OCI-LY7 (cell line): ENCODE measurements around the gene ACVRL1.

ENCODE experiments used
- EZH2phosphoT487 ChIP-seq: fragments of 200-600 bp; sonication (generic); IDR thresholded peaks from 2 replicates; pipeline ENCODE4 v1.6.1; 2018; ENCODE audit warnings: low read depth, borderline replicate concordance, mild to moderate bottlenecking, mixed run types, antibody characterized with exemption, low read length, moderate library complexity, mixed read lengths
- TF ChIP-seq, protein P1 (sequence below): fragments of 200-600 bp; sonication (generic); conservative IDR thresholded peaks from 2 replicates; pipeline ENCODE4 v1.5.1; 2014; ENCODE audit warnings: mild to moderate bottlenecking, antibody characterized with exemption, low read length, moderate library complexity, mixed read lengths

DNA sequence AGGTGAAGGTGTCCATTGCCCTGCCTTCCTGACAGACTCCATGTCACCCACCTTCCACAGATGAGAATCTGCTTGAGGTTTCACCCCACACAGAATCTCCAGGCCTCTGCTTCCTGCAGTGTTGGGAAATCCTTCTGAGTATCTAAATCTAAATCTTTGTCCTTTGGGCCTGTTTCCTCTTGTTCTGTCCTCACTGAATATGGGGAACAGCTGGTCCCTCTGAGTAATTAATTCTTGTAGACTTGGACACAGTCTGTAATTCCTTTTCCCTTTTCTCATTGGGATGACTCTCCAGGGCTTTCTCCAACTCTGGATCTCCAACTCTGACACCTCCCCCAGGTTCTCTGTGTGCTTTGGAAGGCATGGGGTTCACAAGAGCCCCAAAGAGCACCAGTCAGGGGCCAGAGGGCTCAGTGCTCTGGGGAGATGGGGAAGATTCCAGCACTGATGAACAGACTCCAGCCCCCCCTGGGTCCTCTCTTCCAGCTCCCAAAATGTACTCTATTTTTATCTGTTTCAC lies 2.3 kb upstream of the ACVRL1 start:
- TF ChIP-seq, protein P1, sequence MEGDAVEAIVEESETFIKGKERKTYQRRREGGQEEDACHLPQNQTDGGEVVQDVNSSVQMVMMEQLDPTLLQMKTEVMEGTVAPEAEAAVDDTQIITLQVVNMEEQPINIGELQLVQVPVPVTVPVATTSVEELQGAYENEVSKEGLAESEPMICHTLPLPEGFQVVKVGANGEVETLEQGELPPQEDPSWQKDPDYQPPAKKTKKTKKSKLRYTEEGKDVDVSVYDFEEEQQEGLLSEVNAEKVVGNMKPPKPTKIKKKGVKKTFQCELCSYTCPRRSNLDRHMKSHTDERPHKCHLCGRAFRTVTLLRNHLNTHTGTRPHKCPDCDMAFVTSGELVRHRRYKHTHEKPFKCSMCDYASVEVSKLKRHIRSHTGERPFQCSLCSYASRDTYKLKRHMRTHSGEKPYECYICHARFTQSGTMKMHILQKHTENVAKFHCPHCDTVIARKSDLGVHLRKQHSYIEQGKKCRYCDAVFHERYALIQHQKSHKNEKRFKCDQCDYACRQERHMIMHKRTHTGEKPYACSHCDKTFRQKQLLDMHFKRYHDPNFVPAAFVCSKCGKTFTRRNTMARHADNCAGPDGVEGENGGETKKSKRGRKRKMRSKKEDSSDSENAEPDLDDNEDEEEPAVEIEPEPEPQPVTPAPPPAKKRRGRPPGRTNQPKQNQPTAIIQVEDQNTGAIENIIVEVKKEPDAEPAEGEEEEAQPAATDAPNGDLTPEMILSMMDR = no peak
- no peak for TF ChIP-seq EZH2phosphoT487
